ENCODE measurements around the gene TARS3.

DNA sequence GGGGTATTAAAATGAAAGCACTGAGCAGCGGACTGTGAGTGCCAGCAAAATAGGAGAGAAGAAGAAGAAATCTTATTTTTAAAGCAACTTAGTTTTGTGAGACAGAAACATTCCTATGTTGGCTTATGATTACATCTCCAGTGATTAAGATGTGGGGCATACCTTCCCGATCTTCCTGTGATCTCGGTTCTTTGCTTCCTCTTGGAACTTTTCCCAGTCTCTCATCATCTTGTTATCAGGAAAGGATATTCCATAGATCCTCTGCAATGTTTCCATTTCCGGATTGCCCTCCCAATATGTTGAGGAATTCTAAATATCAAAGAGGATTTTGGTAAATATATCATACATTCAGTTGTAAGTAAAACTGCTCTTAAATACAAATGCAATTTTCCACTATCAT, 22.2 kb downstream of the TARS3 start:
- no peak for TF ChIP-seq CTCF (IDR thresholded peaks at IDR 0.05; ENCODE audit: extremely low read depth in 1 of 2, insufficient read depth in 1 of 2, low read depth in 1 of 2, low read length in 2 of 2)
- TF ChIP-seq POLR2AphosphoS5 (IDR thresholded peaks at IDR 0.05; ENCODE audit: insufficient read depth, low read depth, low read length): no peak
